Fibroblast of peridontal ligament (primary cell): ENCODE results near the gene DISC1.
A peak's percentile ranks its signal among the peaks of the same experiment; 100 is the strongest.

Source experiments
- DNase-seq: peaks from one replicate; pipeline ENCODE4 v3.0.0-alpha.2; 2010; ENCODE audit errors: extremely low read depth

DISC1 gene

GRCh38 chr1:231990388-231990787 lies 363.8 kb downstream of the DISC1 start:
- no peak for DNase-seq

GRCh38 chr1:231991231-231991630 lies 364.6 kb downstream of the DISC1 start:
- DNase-seq = peak; percentile 10

GRCh38 chr1:231993968-231994455 lies 367.4 kb downstream of the DISC1 start:
- DNase-seq = no peak

- DNase-seq = no peak
Measured at GRCh38 chr1:231998791-231999190, 372.2 kb downstream of the DISC1 start.

GRCh38 chr1:232005300-232005699 lies 378.7 kb downstream of the DISC1 start:
- DNase-seq = no peak

- DNase-seq = no peak
Measured at GRCh38 chr1:232009741-232010140, 383.2 kb downstream of the DISC1 start.

- peak; percentile 30 for DNase-seq
Measured at GRCh38 chr1:232011961-232012360, 385.4 kb downstream of the DISC1 start.

- DNase-seq = peak; percentile 13
Measured at GRCh38 chr1:232012773-232013386, 386.3 kb downstream of the DISC1 start.

- DNase-seq = no peak
Measured at GRCh38 chr1:232014941-232015340, 388.4 kb downstream of the DISC1 start.

- peak; percentile 80 for DNase-seq
Measured at GRCh38 chr1:232016616-232017015, 390.0 kb downstream of the DISC1 start.

GRCh38 chr1:232017057-232017456 lies 390.5 kb downstream of the DISC1 start:
- peak; percentile 23 for DNase-seq

- DNase-seq = no peak
Measured at GRCh38 chr1:232017759-232018158, 391.2 kb downstream of the DISC1 start.

- DNase-seq = peak; percentile 39
Measured at GRCh38 chr1:232018231-232019025, 391.8 kb downstream of the DISC1 start.

- DNase-seq = no peak
Measured at GRCh38 chr1:232019026-232019340, 392.4 kb downstream of the DISC1 start.

GRCh38 chr1:232020352-232020751 lies 393.8 kb downstream of the DISC1 start:
- DNase-seq = no peak

- DNase-seq = no peak
Measured at GRCh38 chr1:232029315-232029714, 402.7 kb downstream of the DISC1 start.

GRCh38 chr1:232031156-232031555 lies 404.6 kb downstream of the DISC1 start:
- DNase-seq = no peak

GRCh38 chr1:232033285-232033684 lies 406.7 kb downstream of the DISC1 start:
- DNase-seq = no peak

GRCh38 chr1:232034556-232034955 lies 408.0 kb downstream of the DISC1 start:
- DNase-seq = peak; percentile 31

GRCh38 chr1:232036181-232036933 lies 409.8 kb downstream of the DISC1 start:
- no peak for DNase-seq

- no peak for DNase-seq
Measured at GRCh38 chr1:232037774-232038388, 411.3 kb downstream of the DISC1 start.
